ENCODE data around the gene ADGRL3. TPM values are rescaled to one million over a fixed set of nuclear protein-coding genes. Genes with fewer than 3 reads are reported as not detected.

Gene ADGRL3
- total RNA-seq, 1 donor from 2014 or later = 34.5 TPM

- H3K9me3 Mint-ChIP-seq = no peaks in the 10 kb centered on the region
- no peak for TF ChIP-seq CTCF (conservative IDR thresholded peaks at IDR 0.05)
- H3K36me3 Mint-ChIP-seq (ENCODE audit: low read depth) = no peaks in the 10 kb centered on the region
- no peak overlapping the region for H3K27ac Mint-ChIP-seq (ENCODE audit: unreplicated experiment)
- no peaks in the 10 kb centered on the region for H3K27me3 Mint-ChIP-seq (ENCODE audit: low read depth)
- no peak for DNase-seq (ENCODE audit: low read depth, low spot score)
- H3K4me1 Mint-ChIP-seq = no peaks in the 10 kb centered on the region
- H3K4me3 Mint-ChIP-seq = no peak overlapping the region
These were observed 806.0 kb downstream of the ADGRL3 start for GRCh38 chr4:62006108-62006507.

GRCh38 chr4:62015043-62015739 is 815.1 kb downstream of the ADGRL3 start:
- no peaks in the 10 kb centered on the region for H3K27me3 Mint-ChIP-seq (ENCODE audit: low read depth)
- TF ChIP-seq CTCF (conservative IDR thresholded peaks at IDR 0.05) = no peak
- no peaks in the 10 kb centered on the region for H3K9me3 Mint-ChIP-seq
- peaks cover 5% of the 10 kb centered on the region for H3K36me3 Mint-ChIP-seq (ENCODE audit: low read depth)
- DNase-seq (ENCODE audit: low read depth, low spot score) = no peak
- no peak overlapping the region for H3K4me3 Mint-ChIP-seq
- no peak overlapping the region for H3K27ac Mint-ChIP-seq (ENCODE audit: unreplicated experiment)
- no peaks in the 10 kb centered on the region for H3K4me1 Mint-ChIP-seq

GRCh38 chr4:62018537-62018936 is 818.4 kb downstream of the ADGRL3 start:
- TF ChIP-seq CTCF (conservative IDR thresholded peaks at IDR 0.05) = no peak
- Mint-ChIP-seq H3K9me3 (no peaks in the 10 kb centered on the region), H3K27ac (ENCODE audit: unreplicated experiment) (peak overlapping the region; percentile 4), H3K27me3 (ENCODE audit: low read depth) (no peaks in the 10 kb centered on the region), H3K36me3 (ENCODE audit: low read depth) (peaks cover 5% of the 10 kb centered on the region), H3K4me1 (no peaks in the 10 kb centered on the region), H3K4me3 (no peak overlapping the region)
- no peak for DNase-seq (ENCODE audit: low read depth, low spot score)

- no peaks in the 10 kb centered on the region for H3K36me3 Mint-ChIP-seq (ENCODE audit: low read depth)
- no peaks in the 10 kb centered on the region for H3K4me1 Mint-ChIP-seq
- DNase-seq (ENCODE audit: low read depth, low spot score) = no peak
- TF ChIP-seq CTCF (conservative IDR thresholded peaks at IDR 0.05) = no peak
- H3K9me3 Mint-ChIP-seq = peaks cover 2% of the 10 kb centered on the region
- H3K27ac Mint-ChIP-seq (ENCODE audit: unreplicated experiment) = no peak overlapping the region
- H3K27me3 Mint-ChIP-seq (ENCODE audit: low read depth) = no peaks in the 10 kb centered on the region
- no peak overlapping the region for H3K4me3 Mint-ChIP-seq
These were observed 823.5 kb downstream of the ADGRL3 start for GRCh38 chr4:62023633-62024032.

GRCh38 chr4:62028745-62029144 is 828.6 kb downstream of the ADGRL3 start:
- H3K4me1 Mint-ChIP-seq = no peaks in the 10 kb centered on the region
- H3K36me3 Mint-ChIP-seq (ENCODE audit: low read depth) = peaks cover 2% of the 10 kb centered on the region
- no peak for TF ChIP-seq CTCF (conservative IDR thresholded peaks at IDR 0.05)

More at GRCh38 chr4:62028745-62029144, 828.6 kb downstream of the ADGRL3 start:
- H3K4me3 Mint-ChIP-seq = no peak overlapping the region
- no peak for DNase-seq (ENCODE audit: low read depth, low spot score)
- H3K9me3 Mint-ChIP-seq = peaks cover 2% of the 10 kb centered on the region
- no peaks in the 10 kb centered on the region for H3K27me3 Mint-ChIP-seq (ENCODE audit: low read depth)
- no peak overlapping the region for H3K27ac Mint-ChIP-seq (ENCODE audit: unreplicated experiment)
